Hepatocyte (in vitro differentiated cells): Measurements from ENCODE around the gene AGXT. TPM values are rescaled to one million over a fixed set of nuclear protein-coding genes. Genes with fewer than 3 reads are reported as not detected.

ENCODE experiments used
- DNase-seq: peaks from one replicate; pipeline ENCODE4 v3.0.0-alpha.2; 2016; ENCODE audit warnings: low spot score
- H2AFZ ChIP-seq: fragments of 200-600 bp; sonication (generic); 2 replicates; pipeline ENCODE4 v1.6.0; 2016; ENCODE audit warnings: antibody characterized with exemption, mild to moderate bottlenecking
- H3K27ac ChIP-seq: fragments of 200-600 bp; sonication (generic); 2 replicates; pipeline ENCODE4 v1.5.1; 2016; ENCODE audit warnings: mild to moderate bottlenecking
- H3K27me3 ChIP-seq: fragments of 200-600 bp; sonication (generic); 2 replicates; pipeline ENCODE4 v1.6.1; 2016
- H3K36me3 ChIP-seq: fragments of 200-600 bp; sonication (generic); replicated peaks from 2 replicates; pipeline ENCODE4 v1.5.1; 2016; ENCODE audit warnings: low read depth; ENCODE audit not compliant: insufficient read depth
- H3K4me1 ChIP-seq: fragments of 200-600 bp; sonication (generic); 2 replicates; pipeline ENCODE4 v1.5.1; 2016; ENCODE audit warnings: mild to moderate bottlenecking, moderate library complexity; ENCODE audit not compliant: insufficient read depth
- H3K4me2 ChIP-seq: fragments of 200-600 bp; sonication (generic); 2 replicates; pipeline ENCODE4 v1.6.0; 2016
- H3K4me3 ChIP-seq: fragments of 200-600 bp; sonication (generic); 2 replicates; pipeline ENCODE4 v1.5.1; 2016; ENCODE audit warnings: mild to moderate bottlenecking
- H3K79me2 ChIP-seq: fragments of 200-600 bp; sonication (generic); 2 replicates; pipeline ENCODE4 v1.6.0; 2017; ENCODE audit warnings: mild to moderate bottlenecking
- H3K9me2 ChIP-seq: fragments of 200-600 bp; sonication (generic); replicated peaks from 2 replicates; pipeline ENCODE4 v1.6.0; 2017; ENCODE audit warnings: mild to moderate bottlenecking; ENCODE audit not compliant: insufficient read depth
- H3K9me3 ChIP-seq: fragments of 200-600 bp; sonication (generic); 2 replicates; pipeline ENCODE4 v1.5.1; 2016; ENCODE audit warnings: low read depth, mild to moderate bottlenecking
- H4K20me1 ChIP-seq: fragments of 200-600 bp; sonication (generic); 2 replicates; pipeline ENCODE4 v1.6.0; 2016; ENCODE audit warnings: mild to moderate bottlenecking; ENCODE audit not compliant: insufficient read depth, poor library complexity, severe bottlenecking
- EZH2 ChIP-seq: fragments of 200-600 bp; sonication (generic); IDR thresholded peaks from 2 replicates; pipeline ENCODE4 v1.6.1; 2016; ENCODE audit warnings: antibody characterized with exemption, mild to moderate bottlenecking, borderline replicate concordance
- EZH2phosphoT487 ChIP-seq: fragments of 200-600 bp; sonication (generic); IDR thresholded peaks from one replicate; pipeline ENCODE4 v1.6.1; 2018; ENCODE audit warnings: antibody characterized with exemption, mild to moderate bottlenecking, low read depth, moderate library complexity; ENCODE audit not compliant: unreplicated experiment, severe bottlenecking
- WGBS: methylation state at CpG from one replicate; pipeline ENCODE4 v1.1.6; 2016; ENCODE audit warnings: low lambda C conversion rate; ENCODE audit errors: missing lambda C conversion rate; 5-methylcytosine and 5-hydroxymethylcytosine counted together
- polyA plus RNA-seq: library from polyadenylated mRNA; unstranded; fragments of >200 nt; fragmentation: Nextera tagmentation; extraction: Ambion mirVana; gene quantifications from 2 replicates; pipeline ENCODE4 v1.2.1, GENCODE V29; 2016
- total RNA-seq: library from RNA; depleted of rRNA; stranded (reverse); fragments of >200 nt; gene quantifications from 2 replicates; pipeline ENCODE4 v1.2.3, GENCODE V29; 2014
- TF ChIP-seq, protein P1 (sequence below): fragments of 200-600 bp; sonication (generic); IDR thresholded peaks from 2 replicates; pipeline ENCODE4 v1.5.1; 2016; ENCODE audit warnings: antibody characterized with exemption, mild to moderate bottlenecking; ENCODE audit not compliant: poor library complexity

AGXT gene
- total and polyA plus RNA-seq, 2 experiments from 2014 or later = 90.8 to 169 TPM

DNA sequence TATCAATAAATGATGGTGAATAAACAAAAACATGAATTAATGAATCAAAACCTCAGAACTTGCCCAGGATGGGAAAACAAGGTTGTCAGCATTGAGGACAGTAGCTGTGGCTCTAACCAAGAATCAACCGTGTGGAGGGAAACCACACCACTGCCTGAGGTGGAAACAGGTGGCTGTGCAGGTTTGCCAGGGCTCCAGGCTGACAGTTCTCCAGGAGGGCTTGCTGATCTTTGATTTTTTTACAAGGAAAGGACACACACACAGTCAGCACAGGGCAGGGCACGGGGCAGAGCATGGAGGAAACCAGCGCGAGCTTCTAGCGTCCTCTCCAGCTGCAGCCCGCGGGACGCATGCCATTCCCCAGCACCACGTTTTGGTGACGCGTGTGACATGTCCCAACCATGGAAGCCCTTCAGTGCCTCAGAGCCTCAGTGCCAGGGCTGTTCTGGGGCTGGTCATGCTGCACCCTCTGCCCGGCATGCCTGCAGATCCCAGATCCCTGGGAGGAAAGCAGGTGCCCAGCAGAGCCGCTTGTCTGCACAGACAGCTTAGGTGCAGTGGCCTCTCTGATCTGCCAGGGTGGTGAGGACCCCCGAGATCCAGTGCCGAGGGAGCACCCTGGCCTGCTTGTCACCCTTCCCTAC is 15.8 kb upstream of the AGXT start:
- Histone ChIP-seq H3K9me2 (no peaks in the 10 kb centered on the region), H4K20me1 (no peaks in the 10 kb centered on the region), H3K36me3 (no peaks in the 10 kb centered on the region), H2AFZ (no peak overlapping the region), H3K4me2 (no peak overlapping the region), H3K79me2 (no peaks in the 10 kb centered on the region), H3K9me3 (no peaks in the 10 kb centered on the region), H3K27me3 (no peaks in the 10 kb centered on the region), H3K27ac (no peak overlapping the region), H3K4me1 (peaks cover 2% of the 10 kb centered on the region), H3K4me3 (no peak overlapping the region)
- TF ChIP-seq EZH2 (no peak), EZH2phosphoT487 (no peak)
- TF ChIP-seq, protein P1, sequence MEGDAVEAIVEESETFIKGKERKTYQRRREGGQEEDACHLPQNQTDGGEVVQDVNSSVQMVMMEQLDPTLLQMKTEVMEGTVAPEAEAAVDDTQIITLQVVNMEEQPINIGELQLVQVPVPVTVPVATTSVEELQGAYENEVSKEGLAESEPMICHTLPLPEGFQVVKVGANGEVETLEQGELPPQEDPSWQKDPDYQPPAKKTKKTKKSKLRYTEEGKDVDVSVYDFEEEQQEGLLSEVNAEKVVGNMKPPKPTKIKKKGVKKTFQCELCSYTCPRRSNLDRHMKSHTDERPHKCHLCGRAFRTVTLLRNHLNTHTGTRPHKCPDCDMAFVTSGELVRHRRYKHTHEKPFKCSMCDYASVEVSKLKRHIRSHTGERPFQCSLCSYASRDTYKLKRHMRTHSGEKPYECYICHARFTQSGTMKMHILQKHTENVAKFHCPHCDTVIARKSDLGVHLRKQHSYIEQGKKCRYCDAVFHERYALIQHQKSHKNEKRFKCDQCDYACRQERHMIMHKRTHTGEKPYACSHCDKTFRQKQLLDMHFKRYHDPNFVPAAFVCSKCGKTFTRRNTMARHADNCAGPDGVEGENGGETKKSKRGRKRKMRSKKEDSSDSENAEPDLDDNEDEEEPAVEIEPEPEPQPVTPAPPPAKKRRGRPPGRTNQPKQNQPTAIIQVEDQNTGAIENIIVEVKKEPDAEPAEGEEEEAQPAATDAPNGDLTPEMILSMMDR = no peak
- DNase-seq = no peak
- 93% methylated on average over 15 of the region's 15 CpGs for WGBS

- peaks cover 4% of the 10 kb centered on the region for H3K4me1 ChIP-seq
- no peak overlapping the region for H2AFZ ChIP-seq
- H3K79me2 ChIP-seq = no peaks in the 10 kb centered on the region
- H3K4me3 ChIP-seq = no peak overlapping the region
- H3K9me3 ChIP-seq = no peaks in the 10 kb centered on the region
- H3K36me3 ChIP-seq = no peaks in the 10 kb centered on the region
- no peaks in the 10 kb centered on the region for H3K9me2 ChIP-seq
- no peak overlapping the region for H3K27ac ChIP-seq
- no peaks in the 10 kb centered on the region for H4K20me1 ChIP-seq
- H3K4me2 ChIP-seq = no peak overlapping the region
- TF ChIP-seq, protein P1 = no peak
- TF ChIP-seq EZH2phosphoT487 (no peak), EZH2 (no peak)
- WGBS = 95% methylated on average over 8 of the region's 8 CpGs
- no peaks in the 10 kb centered on the region for H3K27me3 ChIP-seq
- DNase-seq = no peak
Measured at GRCh38 chr2:240855670-240856069, 13.0 kb upstream of the AGXT start.

GRCh38 chr2:240856151-240856980 is 12.3 kb upstream of the AGXT start:
- no peak overlapping the region for H2AFZ ChIP-seq
- no peaks in the 10 kb centered on the region for H3K9me3 ChIP-seq
- H3K36me3 ChIP-seq = no peaks in the 10 kb centered on the region
- no peaks in the 10 kb centered on the region for H3K79me2 ChIP-seq
- no peak for DNase-seq
- H3K27ac ChIP-seq = no peak overlapping the region
- no peaks in the 10 kb centered on the region for H4K20me1 ChIP-seq
- no peaks in the 10 kb centered on the region for H3K27me3 ChIP-seq
- TF ChIP-seq, protein P1 = peak; percentile 24
- no peak for TF ChIP-seq EZH2
- H3K4me2 ChIP-seq = no peak overlapping the region
- peaks cover 4% of the 10 kb centered on the region for H3K4me1 ChIP-seq
- no peaks in the 10 kb centered on the region for H3K9me2 ChIP-seq
- H3K4me3 ChIP-seq = no peak overlapping the region
- 79% methylated on average over 21 of the region's 21 CpGs for WGBS
